SU-DHL-6 (cell line): ENCODE measurements around the gene GNS.

Experiments used
- CTCF ChIP-seq: fragments of 200-600 bp; sonication (generic); IDR thresholded peaks from one replicate; pipeline ENCODE4 v1.5.1; 2017; ENCODE audit warnings: antibody characterized with exemption, mild to moderate bottlenecking, low read length, moderate library complexity; ENCODE audit not compliant: insufficient read depth, poor library complexity, severe bottlenecking
- EZH2phosphoT487 ChIP-seq: fragments of 200-600 bp; sonication (generic), shearing (Covaris generic); conservative IDR thresholded peaks from 2 replicates; pipeline ENCODE4 v1.6.1; 2018; ENCODE audit warnings: mild to moderate bottlenecking, antibody characterized with exemption, low read length, moderate library complexity, mixed read lengths

- TF ChIP-seq CTCF (peak; percentile 88), EZH2phosphoT487 (no peak)
These were observed 37.1 kb upstream of the GNS start for GRCh38 chr12:64796205-64796845.
